Stimulated activated CD4-positive, alpha-beta T cell treated with anti-CD3 and anti-CD28 coated beads, Interleukin-15, amount 100 ng/mL, for 48 hours (primary cell): ENCODE results near the gene PLAA.
"Not testable (repeated sequence)": the region's sequence is repeated elsewhere in the genome, so short reads cannot be mapped to it uniquely, and the experiment has no call there.

Experiments used
- DNase-seq, 2 donors: peaks; one replicate each; pipeline ENCODE4 v3.0.0-alpha.2; 2020; ENCODE audit warnings: low read depth in 2 of 2

The PLAA gene

GRCh38 chr9:26935847-26936246 is 11.2 kb downstream of the PLAA start:
- DNase-seq: no peak

- DNase-seq: no peak
Observed at GRCh38 chr9:26928902-26929495, 18.0 kb downstream of the PLAA start.

- DNase-seq: no peak
Observed at GRCh38 chr9:26925609-26926008, 21.4 kb downstream of the PLAA start.

GRCh38 chr9:26919698-26920097 is 27.3 kb downstream of the PLAA start:
- DNase-seq: no peak

GRCh38 chr9:26913138-26913668 is 33.8 kb downstream of the PLAA start:
- DNase-seq: no peak

- no peak for DNase-seq
Observed at GRCh38 chr9:26904671-26905070, 42.4 kb downstream of the PLAA start.

GRCh38 chr9:26904070-26904469 is 43.0 kb downstream of the PLAA start:
- no peak for DNase-seq

GRCh38 chr9:26893030-26893676 is 53.9 kb downstream of the PLAA start:
- no peak for DNase-seq

- peak; percentile 92 to 93 for DNase-seq
Observed at GRCh38 chr9:26892251-26893029, 54.6 kb downstream of the PLAA start, which contains the start of gene CAAP1. TSS of gene CAAP1 (minus strand) at chr9:26892802. CDS start at chr9:26892715, 87 bp downstream.

- DNase-seq: no peak
Observed at GRCh38 chr9:26891726-26892125, 55.3 kb downstream of the PLAA start.

GRCh38 chr9:26888271-26888670 is 58.8 kb downstream of the PLAA start:
- DNase-seq: no peak

- no peak for DNase-seq
Observed at GRCh38 chr9:26882154-26882553, 64.9 kb downstream of the PLAA start.

GRCh38 chr9:26880262-26880661 is 66.8 kb downstream of the PLAA start:
- no peak for DNase-seq

- DNase-seq: not testable (repeated sequence)
Observed at GRCh38 chr9:26875155-26875554, 71.9 kb downstream of the PLAA start.

- DNase-seq: no peak
Observed at GRCh38 chr9:26870292-26870691, 76.8 kb downstream of the PLAA start.

- DNase-seq: no peak
Observed at GRCh38 chr9:26863074-26863473, 84.0 kb downstream of the PLAA start.

GRCh38 chr9:26856413-26857032 is 90.5 kb downstream of the PLAA start:
- DNase-seq: peak in 1 of 2 donors; percentile 4
